GM23338 (cell line): ENCODE measurements around the gene SAMD4A.

Source experiments
- EZH2 ChIP-seq: fragments of 200-600 bp; sonication (generic); IDR thresholded peaks from one replicate; pipeline ENCODE4 v1.8.0; 2017; ENCODE audit warnings: antibody characterized with exemption, mild to moderate bottlenecking, low read depth; ENCODE audit not compliant: unreplicated experiment
- EZH2phosphoT487 ChIP-seq: fragments of 200-600 bp; sonication (generic); IDR thresholded peaks from one replicate; pipeline ENCODE4 v1.8.1; 2018; ENCODE audit warnings: antibody characterized with exemption; ENCODE audit not compliant: unreplicated experiment
- STAT1 ChIP-seq: IDR thresholded peaks from one replicate; pipeline ENCODE4 v1.6.1; 2016; ENCODE audit warnings: antibody characterized with exemption; ENCODE audit not compliant: unreplicated experiment
- TF ChIP-seq, protein P1 (sequence below), 2 experiments: fragments of 200-600 bp in 1 of 2; sonication (generic) in 1 of 2; conservative IDR thresholded peaks; 2 replicates each; pipeline versions ENCODE4 v1.5.1 to v1.6.1; 2016 to 2017; ENCODE audit warnings: antibody characterized with exemption in 2 of 2, low read depth in 2 of 2, mild to moderate bottlenecking in 2 of 2, moderate library complexity in 1 of 2
- TF ChIP-seq, protein P2 (sequence below): IDR thresholded peaks from one replicate; pipeline ENCODE4 v1.6.1; 2018; ENCODE audit warnings: antibody characterized with exemption; ENCODE audit not compliant: unreplicated experiment

DNA sequence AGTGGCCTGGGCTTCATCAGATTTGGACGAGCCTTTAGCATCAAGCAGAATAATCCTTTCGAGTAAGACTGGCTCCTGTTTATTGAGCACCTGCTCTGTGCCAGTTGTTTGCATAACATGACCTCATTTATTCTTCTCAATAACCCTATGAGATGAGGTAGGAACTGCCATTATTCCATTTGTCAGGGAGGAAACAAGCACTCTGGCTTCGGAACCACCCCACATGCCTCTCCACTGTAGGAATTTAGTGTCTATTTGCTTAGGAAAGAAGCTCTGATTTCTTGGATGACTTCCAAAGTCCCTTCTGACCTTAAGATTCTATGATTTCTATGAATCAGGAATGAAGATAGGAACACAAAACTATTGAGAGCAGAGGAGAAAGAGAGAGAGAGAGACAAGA is 11.0 kb downstream of the SAMD4A start:
- TF ChIP-seq, protein P1, sequence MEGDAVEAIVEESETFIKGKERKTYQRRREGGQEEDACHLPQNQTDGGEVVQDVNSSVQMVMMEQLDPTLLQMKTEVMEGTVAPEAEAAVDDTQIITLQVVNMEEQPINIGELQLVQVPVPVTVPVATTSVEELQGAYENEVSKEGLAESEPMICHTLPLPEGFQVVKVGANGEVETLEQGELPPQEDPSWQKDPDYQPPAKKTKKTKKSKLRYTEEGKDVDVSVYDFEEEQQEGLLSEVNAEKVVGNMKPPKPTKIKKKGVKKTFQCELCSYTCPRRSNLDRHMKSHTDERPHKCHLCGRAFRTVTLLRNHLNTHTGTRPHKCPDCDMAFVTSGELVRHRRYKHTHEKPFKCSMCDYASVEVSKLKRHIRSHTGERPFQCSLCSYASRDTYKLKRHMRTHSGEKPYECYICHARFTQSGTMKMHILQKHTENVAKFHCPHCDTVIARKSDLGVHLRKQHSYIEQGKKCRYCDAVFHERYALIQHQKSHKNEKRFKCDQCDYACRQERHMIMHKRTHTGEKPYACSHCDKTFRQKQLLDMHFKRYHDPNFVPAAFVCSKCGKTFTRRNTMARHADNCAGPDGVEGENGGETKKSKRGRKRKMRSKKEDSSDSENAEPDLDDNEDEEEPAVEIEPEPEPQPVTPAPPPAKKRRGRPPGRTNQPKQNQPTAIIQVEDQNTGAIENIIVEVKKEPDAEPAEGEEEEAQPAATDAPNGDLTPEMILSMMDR (conservative IDR thresholded peaks at IDR 0.05; ENCODE audit: low read depth in 2 of 2): no peak
- TF ChIP-seq STAT1: no peak
- no peak for TF ChIP-seq EZH2
- TF ChIP-seq, protein P2, sequence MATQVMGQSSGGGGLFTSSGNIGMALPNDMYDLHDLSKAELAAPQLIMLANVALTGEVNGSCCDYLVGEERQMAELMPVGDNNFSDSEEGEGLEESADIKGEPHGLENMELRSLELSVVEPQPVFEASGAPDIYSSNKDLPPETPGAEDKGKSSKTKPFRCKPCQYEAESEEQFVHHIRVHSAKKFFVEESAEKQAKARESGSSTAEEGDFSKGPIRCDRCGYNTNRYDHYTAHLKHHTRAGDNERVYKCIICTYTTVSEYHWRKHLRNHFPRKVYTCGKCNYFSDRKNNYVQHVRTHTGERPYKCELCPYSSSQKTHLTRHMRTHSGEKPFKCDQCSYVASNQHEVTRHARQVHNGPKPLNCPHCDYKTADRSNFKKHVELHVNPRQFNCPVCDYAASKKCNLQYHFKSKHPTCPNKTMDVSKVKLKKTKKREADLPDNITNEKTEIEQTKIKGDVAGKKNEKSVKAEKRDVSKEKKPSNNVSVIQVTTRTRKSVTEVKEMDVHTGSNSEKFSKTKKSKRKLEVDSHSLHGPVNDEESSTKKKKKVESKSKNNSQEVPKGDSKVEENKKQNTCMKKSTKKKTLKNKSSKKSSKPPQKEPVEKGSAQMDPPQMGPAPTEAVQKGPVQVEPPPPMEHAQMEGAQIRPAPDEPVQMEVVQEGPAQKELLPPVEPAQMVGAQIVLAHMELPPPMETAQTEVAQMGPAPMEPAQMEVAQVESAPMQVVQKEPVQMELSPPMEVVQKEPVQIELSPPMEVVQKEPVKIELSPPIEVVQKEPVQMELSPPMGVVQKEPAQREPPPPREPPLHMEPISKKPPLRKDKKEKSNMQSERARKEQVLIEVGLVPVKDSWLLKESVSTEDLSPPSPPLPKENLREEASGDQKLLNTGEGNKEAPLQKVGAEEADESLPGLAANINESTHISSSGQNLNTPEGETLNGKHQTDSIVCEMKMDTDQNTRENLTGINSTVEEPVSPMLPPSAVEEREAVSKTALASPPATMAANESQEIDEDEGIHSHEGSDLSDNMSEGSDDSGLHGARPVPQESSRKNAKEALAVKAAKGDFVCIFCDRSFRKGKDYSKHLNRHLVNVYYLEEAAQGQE: no peak
- no peak for TF ChIP-seq EZH2phosphoT487
